NCI-H526 (cell line): Measurements from ENCODE around the gene ARF4.
A peak's percentile ranks its signal among the peaks of the same experiment; 100 is the strongest.
"Not testable (repeated sequence)": the region's sequence is repeated elsewhere in the genome, so short reads cannot be mapped to it uniquely, and the experiment has no call there.

Source experiments
- DNase-seq, 2 experiments: peaks; one replicate each; lab custom pipeline; 2025; lab: John Stamatoyannopoulos, UW

The ARF4 gene

GRCh38 chr3:57597127-57597923 lies at the start of gene ARF4:
TSS of gene ARF4 (minus strand) at chr3:57597344. CDS start at chr3:57597140, 204 bp downstream.
- peak; percentile 96 to 97 for DNase-seq

DNA sequence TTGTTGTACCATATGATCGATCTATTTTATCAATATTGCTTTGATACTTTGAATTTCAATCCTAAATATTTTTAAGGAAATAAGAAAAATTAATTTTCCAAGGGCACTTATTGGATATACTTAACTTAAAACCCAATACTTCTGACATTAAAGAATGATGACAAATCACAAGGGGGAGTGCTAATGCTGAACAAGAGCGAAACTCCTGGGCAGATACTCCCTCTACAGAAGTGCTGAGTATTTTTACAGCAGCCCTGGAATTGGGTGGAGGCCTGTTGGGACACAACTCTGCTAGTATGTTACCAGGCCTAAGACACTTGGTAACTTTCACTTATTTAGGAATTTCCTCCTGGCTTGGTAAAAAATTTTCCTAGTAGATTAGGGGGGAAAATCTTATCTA lies 49.6 kb upstream of the ARF4 start:
- no peak for DNase-seq

- DNase-seq: no peak
These were observed 47.6 kb upstream of the ARF4 start for GRCh38 chr3:57644740-57645139.

DNA sequence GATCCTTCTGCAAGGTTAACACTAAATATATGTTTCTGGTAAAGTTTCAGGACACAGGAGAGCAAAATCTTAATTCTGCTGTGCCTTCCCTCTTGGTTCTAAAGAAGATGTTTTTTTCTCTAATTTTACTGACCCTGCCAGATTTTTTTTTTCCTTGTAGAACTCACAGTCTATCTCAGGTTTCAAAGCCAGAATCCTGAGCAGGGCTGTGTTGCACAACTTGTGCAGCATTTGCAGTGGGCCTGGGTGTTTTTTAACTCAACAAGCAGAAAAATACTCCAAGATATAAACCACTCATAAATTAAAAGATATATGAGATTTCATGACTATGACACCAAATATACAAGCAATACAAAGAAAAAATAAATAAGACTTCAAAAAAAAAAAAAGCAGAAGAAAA lies 40.2 kb upstream of the ARF4 start:
- no peak for DNase-seq

DNA sequence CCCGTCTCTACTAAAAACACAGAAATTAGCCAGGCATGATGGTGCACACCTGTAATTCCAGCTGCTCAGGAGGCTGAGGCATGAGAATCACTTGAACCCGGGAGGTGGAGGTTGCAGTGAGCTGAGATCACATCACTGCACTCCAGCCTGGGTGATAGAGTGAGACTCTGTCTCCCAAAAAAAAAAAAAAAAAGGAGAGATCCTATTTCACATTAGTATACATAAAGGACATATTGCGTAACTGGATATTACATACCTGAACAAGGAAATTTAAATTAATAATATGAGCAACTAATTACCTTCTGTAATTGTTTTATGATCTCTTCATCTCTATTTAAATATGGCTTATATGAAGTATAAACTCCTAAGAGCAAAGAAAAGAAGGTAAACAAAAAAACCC lies 37.1 kb upstream of the ARF4 start:
- not testable (repeated sequence) for DNase-seq

GRCh38 chr3:57627976-57628375 lies 30.8 kb upstream of the ARF4 start:
- DNase-seq: no peak

DNA sequence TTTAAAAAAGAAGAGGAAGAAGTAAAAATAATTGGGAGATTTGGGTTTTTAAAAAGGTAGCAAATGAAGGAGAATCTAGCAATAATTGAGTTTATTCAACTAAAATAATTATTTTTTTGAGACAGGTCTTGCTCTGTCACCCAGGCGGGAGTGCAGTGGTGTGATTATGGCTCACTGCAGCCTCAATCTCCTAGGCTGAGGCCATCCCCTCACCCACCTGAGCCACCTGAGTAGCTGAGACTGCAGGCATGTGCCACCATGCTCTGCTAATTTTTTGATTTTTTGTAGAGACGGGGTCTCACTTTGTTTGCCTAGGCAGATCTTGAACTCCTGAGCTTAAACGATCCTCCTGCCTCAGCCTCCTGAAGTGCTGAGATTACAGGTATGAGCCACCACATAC lies 27.7 kb upstream of the ARF4 start:
- DNase-seq: no peak

- no peak for DNase-seq
These were observed 25.2 kb upstream of the ARF4 start for GRCh38 chr3:57622362-57622761.

GRCh38 chr3:57617739-57618138 lies 20.6 kb upstream of the ARF4 start:
- no peak for DNase-seq

DNA sequence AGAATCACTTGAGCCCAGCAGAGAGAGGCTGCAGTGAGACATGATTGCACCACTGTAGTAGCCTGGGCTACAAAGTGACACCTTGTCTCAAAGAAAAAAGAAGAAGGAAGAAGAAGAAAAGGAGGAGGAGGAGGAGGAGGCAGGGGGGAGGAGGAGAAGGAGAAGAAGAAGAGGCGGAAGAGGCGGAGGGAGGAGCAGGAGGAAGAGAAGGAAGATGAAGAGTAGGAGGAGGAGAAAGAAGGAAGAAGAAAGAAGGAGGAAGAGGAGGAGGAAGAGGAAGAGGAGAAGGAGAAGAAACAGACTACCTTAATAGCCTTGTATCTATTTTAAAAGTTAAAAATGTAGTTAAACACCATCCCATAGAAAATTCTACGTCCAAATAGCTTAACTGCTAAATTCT lies 19.1 kb upstream of the ARF4 start:
- no peak for DNase-seq

DNA sequence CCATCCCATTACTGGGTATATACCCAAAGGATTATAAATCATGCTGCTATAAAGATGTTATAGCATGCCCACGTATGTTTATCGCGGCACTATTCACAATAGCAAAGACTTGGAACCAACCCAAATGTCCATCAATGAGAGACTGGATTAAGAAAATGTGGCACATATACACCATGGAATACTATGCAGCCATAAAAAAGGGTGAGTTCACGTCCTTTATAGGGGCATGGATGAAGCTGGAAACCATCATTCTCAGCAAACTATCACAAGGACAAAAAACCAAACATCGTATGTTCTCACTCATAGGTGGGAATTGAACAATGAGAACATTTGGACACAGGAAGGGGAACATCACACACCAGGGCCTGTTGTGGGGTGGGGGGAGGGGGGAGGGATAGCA lies 14.7 kb upstream of the ARF4 start:
- not testable (repeated sequence) for DNase-seq

GRCh38 chr3:57605683-57606082 lies 8.5 kb upstream of the ARF4 start:
- no peak for DNase-seq

- no peak for DNase-seq
These were observed 7.8 kb upstream of the ARF4 start for GRCh38 chr3:57604971-57605370.

DNA sequence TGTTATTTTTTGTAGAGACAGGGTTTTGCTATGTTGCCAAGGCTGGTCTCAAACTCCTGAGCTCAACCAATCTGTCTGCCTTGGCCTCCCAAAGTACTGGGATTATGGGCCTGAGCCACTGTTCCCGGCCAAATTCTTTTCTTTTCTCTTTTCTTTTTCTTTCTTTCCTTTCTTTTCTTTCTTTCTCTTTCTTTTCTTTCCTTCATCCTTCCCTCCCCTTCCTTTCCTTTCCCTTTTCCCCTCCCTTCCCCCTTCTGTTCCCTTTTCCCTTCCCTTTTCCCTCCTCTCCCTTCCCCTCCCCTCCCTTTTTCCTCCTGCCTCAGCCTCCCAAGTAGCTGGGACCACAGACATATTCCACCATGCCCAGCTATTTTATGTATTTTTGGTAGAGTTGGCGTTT lies 3.1 kb upstream of the ARF4 start:
- no peak for DNase-seq

GRCh38 chr3:57598765-57599360 lies 1.7 kb upstream of the ARF4 start:
- DNase-seq: no peak

GRCh38 chr3:57596495-57597126 lies 533 bp downstream of the ARF4 start:
- DNase-seq: peak; percentile 8 to 57

DNA sequence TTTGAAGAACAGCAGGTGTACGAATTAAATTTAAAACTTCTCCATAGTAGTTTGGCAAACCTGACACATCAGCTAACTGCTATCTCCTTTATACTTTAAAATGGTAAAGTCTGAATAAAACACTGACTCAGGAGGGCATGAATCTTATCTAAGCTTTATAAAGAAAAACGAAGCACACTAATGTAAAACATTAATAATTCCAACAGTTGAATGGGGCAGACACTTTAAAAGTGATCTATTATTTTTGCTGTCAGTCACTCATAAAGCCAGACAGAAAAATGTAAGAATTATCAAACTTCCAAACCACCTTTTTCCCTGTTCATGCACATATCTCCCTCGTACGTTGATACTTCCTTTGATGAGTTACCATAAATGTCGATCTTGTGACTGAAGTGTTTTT lies 2.6 kb downstream of the ARF4 start:
- DNase-seq: no peak

DNA sequence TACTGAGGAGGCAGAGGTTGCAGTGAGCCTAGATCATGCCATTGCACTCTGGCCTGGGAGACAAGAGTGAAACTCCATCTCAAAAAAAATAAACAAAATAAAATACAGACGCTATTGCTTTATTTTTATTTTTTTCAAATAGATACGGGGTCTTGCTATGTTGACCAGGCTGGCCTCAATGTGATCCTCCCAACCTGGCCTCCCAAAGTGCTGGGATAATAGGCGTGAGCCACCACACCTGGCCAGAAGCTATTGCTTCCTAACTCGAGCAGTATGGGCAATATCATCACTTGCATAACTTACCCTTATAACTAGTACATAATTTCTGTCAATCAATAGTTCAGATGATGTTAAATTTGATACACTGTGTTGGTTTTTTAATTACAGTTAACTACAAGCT lies 3.0 kb downstream of the ARF4 start:
- no peak for DNase-seq

DNA sequence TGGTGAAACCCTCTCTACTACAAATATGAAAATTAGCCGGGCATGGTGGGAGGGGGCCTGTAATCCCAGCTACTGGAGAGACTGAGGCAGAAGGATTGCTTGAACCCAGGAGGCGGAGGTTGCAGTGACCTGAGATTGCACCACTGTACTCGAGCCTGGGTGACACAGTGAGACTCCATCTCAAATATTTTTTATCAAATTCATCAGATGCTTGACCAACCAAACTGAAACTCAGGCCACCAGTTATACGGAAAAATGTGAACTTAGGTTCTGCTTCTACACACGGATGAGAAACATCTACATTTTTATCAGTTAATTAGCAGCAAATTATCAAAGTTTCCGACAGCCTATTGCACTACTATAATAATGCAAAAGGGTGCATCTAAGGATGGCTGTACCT lies 4.8 kb downstream of the ARF4 start:
- no peak for DNase-seq

GRCh38 chr3:57587905-57588304 lies 9.2 kb downstream of the ARF4 start:
- DNase-seq: no peak

- DNase-seq: no peak
These were observed 10.4 kb downstream of the ARF4 start for GRCh38 chr3:57586778-57587177.

GRCh38 chr3:57583544-57583943 lies 13.6 kb downstream of the ARF4 start:
- no peak for DNase-seq

GRCh38 chr3:57582474-57583168 lies 14.5 kb downstream of the ARF4 start:
- DNase-seq: peak in 1 of 2 experiments; percentile 9
